GM20000 (cell line): ENCODE data around the gene SGPP2.
"Not testable (repeated sequence)": the region's sequence is repeated elsewhere in the genome, so short reads cannot be mapped to it uniquely, and the experiment has no call there.

Experiments used
- DNase-seq: peaks from one replicate; pipeline ENCODE4 v3.0.0; 2012; ENCODE audit warnings: low spot score
- TF ChIP-seq, protein P1 (sequence below): IDR thresholded peaks from 2 replicates; pipeline ENCODE4 v1.5.1; 2012; ENCODE audit warnings: mild to moderate bottlenecking, control low read depth; ENCODE audit errors: extremely low read depth, missing control alignments

The SGPP2 gene

DNA sequence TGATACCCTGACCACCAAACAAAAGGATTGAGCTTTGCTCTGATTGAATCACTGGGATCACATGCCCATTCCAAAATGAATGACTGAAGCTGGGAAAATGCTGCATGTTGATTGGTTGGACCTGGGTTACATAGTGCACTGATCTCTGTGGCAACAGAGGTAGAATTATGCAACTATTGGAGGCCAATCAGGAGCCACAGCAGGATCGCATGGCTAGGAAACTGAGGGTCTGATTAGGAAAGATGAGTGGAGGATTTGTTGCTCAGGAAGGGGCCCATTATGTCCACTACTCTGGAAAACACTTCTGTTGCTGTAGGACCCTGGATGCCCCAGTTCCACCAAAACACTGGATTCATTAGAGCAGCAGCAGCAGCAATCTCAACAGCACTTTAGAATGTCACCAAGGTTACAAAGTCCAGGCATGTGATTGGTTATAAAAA lies 25.9 kb upstream of the SGPP2 start:
- no peak for DNase-seq
- TF ChIP-seq, protein P1, sequence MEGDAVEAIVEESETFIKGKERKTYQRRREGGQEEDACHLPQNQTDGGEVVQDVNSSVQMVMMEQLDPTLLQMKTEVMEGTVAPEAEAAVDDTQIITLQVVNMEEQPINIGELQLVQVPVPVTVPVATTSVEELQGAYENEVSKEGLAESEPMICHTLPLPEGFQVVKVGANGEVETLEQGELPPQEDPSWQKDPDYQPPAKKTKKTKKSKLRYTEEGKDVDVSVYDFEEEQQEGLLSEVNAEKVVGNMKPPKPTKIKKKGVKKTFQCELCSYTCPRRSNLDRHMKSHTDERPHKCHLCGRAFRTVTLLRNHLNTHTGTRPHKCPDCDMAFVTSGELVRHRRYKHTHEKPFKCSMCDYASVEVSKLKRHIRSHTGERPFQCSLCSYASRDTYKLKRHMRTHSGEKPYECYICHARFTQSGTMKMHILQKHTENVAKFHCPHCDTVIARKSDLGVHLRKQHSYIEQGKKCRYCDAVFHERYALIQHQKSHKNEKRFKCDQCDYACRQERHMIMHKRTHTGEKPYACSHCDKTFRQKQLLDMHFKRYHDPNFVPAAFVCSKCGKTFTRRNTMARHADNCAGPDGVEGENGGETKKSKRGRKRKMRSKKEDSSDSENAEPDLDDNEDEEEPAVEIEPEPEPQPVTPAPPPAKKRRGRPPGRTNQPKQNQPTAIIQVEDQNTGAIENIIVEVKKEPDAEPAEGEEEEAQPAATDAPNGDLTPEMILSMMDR: no peak

DNA sequence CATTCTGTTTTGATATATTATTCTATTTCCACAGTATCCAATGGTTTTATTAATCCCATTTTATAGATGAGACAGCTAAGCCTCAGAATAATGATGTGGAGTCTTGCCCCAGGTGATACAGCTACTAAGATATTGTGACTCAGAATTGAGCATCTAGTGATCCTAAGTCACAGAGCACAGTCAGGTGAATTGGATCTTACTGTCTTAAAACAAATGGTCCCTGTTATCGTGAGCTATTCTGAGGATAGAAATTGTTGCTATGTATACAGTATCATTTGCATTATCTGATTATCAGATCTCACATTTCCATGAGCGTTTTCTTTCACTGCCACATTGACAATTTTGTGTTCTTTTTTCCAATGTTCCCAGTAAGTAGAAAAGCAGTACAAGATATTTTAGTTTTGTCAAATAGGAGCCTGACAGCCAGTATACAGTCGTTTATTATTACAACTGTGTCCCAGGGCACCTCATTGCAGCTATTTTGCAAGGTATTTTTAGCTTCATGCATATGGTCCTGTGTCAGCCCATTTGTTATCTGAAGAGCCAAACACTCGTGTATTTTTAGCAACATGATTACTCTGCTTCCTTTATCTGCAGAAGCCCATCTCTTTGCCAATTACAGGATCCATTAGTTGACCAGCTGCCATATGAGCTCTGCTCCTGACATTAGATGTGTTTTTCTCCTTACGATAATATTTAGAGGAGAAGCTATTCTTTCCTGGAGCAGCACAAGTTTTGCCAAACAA lies 25.1 kb upstream of the SGPP2 start:
- TF ChIP-seq, protein P1: no peak
- DNase-seq: no peak

DNA sequence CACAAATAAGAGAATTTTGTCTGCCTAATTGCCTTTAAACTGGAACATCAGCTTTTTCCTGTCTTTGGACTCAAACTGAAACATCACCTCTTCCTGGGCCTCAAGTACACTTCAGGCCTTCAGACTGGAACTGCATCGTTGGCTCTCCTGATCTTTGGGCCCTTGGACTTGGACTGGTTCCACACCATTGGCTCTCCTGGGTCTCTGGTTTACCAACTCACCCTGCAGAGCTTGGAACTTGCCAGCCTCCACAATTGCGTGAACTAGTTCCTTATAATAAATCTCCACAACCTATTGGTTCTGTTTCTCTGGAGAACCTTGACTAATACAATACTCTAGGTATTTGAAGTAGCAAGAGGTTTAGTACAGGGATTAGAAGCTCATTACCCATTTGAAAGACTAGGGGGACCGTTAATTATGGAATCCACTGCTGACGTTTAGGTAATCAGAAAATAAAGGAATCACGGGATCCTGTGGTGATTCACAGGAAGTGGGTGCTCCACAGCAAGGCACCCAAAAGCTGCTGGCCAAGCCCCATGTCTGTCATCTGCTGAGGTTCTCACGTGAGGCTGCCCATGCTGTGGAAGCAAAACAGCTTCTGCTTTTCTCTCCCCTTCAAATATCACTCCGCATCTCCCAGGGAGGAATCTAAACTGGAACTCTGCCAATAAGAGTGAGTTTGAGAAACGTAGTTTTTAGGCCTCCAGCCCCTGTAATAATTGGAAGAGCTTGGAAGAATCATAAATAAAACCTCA lies 20.0 kb upstream of the SGPP2 start:
- TF ChIP-seq, protein P1: no peak
- DNase-seq: no peak

DNA sequence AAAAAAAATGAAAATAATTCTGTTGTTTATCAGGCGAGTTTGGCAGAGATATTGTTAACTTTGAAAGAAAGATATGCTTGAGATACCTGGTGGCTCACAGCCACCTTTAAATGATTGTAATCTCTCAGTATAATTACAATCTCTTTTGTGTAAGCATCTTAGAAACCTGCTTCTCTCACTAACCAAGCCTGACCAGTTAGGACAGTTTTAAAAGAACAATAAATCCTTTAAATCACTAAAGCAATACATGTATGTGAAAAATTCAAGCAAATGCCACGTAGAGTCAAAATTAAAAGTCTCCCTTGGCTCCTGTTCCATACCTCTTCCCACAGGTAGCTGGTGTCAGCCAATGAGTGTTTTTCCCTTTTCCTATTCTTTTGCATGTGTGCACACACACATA lies 15.7 kb upstream of the SGPP2 start:
- DNase-seq: no peak
- TF ChIP-seq, protein P1: no peak

DNA sequence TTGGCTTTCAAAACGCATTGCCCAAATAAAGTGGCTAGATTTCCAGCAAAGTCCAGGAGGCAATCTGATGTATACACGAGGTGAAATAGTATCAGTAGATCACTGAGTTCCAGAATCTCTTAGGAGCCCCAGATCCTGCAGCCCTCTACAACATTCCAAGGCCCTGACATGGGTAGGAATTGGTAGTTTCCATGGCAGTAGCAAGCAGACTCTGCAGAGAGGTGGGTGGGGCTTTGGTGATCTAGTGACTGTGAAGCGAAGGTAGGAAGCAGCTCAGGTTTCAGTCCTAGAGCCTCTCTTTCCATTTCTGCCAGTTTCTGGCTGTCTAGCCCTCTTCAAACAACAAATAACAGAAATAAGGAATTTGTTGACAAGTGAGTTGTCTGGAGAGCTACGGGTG lies 13.8 kb upstream of the SGPP2 start:
- no peak for DNase-seq
- TF ChIP-seq, protein P1: no peak

DNA sequence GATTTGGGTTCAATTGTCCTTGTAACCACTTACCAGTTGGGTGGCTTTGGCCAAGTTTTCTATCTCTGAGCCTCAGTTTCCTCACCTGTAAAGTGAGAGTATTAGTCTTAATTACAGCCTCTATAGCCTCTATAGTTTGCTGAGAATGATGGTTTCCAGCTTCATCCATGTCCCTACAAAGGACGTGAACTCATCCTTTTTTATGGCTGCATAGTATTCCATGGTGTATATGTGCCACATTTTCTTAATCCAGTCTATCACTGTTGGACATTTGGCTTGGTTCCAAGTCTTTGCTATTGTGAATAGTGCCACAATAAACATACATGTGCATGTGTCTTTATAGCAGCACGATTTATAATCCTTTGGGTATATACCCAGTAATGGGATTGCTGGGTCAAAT lies 12.0 kb upstream of the SGPP2 start:
- DNase-seq: not testable (repeated sequence)

DNA sequence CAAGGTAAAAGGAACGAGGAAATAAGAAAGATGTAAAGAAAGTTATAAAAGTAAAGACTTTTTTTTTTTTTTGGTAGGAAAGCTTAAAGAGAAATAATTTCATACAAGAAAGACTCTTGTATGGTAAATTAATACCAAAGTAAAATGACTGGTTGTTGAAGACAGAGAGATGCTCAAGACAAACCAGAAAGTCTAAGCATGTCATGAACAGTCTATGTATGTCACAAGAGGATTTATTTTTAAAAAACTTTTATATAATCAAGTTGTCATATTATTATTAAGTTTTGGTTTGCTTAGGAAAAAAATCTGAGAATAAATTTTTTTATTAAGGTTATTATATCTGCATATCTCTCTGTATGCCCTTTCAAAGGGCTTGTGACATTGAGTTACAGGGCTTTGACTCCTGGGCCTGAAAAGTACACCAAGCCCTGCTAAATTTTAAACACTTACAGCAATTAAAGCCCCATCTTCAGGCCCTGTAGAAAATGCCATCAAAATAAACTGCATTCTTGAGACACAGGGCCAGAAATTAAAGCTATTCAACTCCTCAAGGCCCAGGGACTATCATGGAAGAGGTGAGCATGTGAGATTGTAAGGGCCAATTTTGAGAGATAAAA lies 10.9 kb upstream of the SGPP2 start:
- TF ChIP-seq, protein P1: no peak
- no peak for DNase-seq

DNA sequence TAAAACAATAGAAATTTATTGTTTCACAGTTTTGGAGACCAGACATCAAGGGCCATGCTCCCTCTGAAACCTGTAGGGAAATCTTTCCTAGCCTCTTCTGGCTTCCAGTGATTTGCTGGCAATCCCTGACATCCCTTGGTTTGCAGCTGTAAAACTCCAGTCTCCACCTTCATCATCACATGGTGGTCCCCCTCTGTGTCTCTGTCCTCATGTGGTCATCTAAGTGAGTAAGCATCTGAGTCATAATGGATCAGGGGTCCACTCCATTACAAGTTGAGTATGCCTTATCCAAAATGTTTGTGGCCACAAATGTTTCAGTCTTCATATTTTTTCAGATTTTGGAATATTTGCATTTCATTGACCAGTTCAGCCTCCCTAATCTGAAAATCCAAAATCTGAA lies 5.6 kb upstream of the SGPP2 start:
- TF ChIP-seq, protein P1: no peak
- no peak for DNase-seq
